ENCODE results near the gene C1QTNF6.
A peak's percentile ranks its signal among the peaks of the same experiment; 100 is the strongest.

Gene C1QTNF6

DNA sequence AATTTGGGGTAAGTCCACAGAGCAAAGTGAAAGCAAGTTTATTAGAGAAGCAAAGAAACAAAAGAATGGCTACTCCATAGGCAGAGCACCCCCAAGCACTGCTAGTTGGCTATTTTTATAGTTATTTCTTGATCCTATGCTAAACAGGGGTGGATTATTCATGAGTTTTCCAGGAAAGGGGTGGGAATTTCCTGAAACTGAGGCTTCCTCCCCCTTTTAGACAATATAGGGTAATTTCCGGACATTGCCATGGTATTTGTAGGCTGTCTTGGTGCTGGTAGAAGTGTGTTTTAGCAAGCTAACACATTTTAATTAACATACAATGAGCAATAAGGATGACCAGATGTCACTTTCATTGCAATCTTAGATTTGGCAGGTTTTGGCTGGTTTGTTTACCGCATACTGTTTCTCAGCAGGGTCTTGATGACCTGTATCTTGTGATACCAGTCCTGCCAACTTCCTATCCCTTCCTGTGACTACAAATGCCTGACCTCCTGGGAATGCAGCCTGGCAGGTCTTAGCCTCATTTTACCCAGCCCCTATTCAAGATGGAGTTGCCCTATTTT is 937 bp upstream of the C1QTNF6 start:
- DNase-seq, result no peak

DNA sequence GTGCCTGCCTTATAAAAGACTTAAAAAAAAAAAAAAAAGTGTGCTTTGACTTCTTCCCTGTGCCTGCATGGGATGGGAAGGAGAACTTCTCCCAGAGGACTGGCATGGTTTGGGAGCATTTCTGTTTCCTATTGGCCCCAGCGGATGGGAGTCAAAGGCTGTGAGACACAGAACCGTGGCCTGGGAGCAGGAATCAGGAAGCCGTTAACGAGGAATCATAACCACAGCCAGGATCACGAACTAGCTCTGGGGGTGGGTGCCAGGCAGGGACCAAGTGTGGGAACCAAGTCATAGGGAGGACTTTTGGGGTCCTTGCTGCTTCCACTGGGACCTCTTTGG is 526 bp downstream of the C1QTNF6 start:
- DNase-seq, result no peak

DNA sequence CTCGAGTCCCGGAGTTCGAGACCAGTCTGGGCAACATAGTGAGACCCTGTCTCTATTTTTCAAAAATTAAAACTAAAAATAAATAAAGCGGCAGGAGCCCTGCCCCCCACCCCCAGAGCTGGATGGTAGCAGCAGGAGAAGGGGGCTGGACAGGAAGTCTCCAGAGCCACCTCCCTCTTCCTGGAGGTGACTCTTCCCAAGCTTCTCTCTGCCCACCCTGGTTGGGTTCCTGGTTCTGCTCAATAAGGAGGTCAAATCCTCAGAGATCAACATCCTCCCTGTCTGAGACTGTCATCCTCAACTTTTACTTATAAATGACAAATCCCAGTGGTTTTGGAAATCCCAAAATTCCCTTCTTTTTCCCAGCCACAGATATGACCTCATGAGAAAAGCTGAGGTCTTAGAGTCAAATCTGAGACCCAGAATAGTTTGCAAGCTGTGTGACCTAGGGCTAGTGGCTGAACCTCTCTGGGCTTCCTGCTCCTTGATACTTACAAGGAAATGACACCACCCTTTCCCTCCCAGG is 987 bp downstream of the C1QTNF6 start:
- peak; percentile 39 for DNase-seq

DNA sequence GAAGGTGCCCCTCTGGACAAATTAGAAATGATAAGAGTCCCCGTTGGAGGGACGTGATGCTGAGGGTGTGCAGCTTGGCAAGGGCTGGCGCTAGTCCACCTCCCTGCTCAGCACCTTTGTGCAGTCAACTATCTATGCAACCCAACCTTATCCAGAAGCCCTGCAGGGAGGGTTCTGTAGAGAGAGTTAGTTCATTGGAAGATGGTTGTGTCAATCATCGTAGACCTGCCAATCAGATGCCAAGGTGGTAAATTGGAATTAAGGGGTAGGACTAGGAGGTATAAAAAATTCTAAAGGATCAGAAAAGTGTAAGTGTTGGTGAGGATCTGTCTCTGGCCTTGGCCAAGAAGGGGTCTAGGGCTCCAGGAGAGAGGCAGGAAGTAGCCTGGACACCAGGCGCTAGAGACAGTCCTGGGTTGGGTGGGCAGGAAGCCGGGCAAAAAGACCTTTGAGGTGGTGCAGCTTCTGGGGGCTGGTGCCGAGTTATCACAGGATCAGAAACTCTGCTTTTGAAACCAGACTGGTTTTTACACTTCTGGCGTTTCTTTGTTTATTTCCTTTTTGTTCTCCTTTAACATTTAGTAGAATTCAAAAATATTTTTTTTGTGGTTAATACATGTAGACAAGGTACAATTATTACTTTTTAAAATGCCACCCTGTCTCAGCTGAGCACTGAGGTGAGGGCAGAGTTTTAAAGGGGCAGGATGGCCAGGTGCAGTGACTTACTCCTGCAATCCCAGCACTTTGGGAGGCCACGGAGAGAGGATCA is 1.6 kb downstream of the C1QTNF6 start:
- peak; percentile 22 for DNase-seq

DNA sequence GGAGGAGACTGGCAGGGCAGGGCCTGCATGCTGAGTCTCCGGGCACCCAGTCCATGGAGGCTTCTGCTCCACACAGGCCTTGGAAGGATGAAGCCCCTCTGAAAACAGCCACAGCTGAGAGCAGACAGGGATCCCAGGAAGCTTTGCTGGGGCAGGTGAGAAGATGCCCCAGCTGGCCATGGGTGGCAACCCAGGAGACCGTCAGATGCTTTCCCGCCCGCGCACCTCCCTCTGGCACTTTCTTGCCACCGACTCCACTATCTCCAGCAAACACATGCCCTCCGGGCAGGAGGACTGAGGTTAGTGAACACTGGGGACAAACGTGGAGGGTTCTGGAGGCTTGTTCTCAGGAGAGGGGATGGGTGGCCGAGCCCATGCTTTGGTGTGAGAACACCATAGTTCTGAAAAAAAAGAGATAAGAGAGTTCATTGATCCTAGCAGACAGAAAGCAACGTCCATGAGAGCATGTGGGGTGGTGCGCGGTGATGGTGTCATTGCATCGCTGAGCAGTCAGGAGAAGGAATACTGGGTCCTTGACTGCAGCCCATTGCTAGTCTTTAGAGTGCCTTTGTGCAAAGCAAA is 2.3 kb downstream of the C1QTNF6 start:
- peak; percentile 25 for DNase-seq

DNA sequence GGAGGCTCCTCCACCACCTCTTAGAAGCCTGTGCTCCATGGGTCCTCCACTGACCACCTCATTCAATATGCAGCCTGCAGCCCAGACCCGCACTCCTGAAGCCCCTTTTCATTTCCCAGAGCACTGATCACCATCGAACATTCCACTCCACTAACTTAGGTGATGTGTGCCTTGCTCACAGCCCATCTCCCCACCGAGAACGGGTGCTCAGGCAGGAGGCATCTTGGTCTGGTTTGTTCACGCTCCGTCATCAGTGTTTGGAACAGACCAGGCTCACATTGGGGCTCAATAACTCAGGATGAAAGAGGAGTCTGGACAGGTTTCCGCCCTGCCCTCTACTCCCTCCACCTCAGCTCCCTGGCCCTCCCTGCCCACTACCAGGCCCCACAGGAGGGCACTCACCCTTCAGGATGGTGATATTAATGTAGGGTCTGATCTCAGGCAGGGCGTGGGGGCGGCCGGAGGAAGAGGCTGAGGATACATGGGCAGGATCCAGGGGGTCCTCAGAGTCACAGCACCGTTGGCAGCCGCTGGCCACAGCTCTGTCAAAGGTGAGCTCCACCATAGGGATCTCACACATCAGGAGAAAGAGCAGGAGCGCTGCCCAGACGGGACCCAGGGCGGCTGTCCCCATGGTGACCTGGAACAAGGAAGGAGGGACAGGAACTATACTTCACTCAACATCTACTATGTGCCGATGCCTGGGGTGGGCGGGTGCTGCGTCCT is 3.1 kb downstream of the C1QTNF6 start:
- peak; percentile 24 for DNase-seq

DNA sequence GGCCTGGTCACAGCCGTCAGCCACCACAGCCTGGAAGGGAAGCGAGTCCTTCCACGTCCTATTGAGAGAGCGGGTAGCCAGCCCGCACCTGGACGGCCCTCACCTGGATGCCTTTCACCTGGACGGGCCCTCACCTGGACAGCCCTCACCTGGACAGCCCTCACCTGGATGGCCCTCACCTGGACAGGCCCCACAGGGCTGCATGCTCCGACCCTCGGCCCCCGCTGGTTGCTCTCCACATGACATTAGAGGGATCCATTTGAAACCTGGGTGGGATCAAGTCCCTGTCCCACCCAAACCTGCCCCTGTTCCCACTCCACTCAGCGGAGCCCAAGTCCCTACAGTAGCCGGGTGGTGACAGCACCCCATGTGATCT is 3.7 kb downstream of the C1QTNF6 start:
- no peak for DNase-seq

DNA sequence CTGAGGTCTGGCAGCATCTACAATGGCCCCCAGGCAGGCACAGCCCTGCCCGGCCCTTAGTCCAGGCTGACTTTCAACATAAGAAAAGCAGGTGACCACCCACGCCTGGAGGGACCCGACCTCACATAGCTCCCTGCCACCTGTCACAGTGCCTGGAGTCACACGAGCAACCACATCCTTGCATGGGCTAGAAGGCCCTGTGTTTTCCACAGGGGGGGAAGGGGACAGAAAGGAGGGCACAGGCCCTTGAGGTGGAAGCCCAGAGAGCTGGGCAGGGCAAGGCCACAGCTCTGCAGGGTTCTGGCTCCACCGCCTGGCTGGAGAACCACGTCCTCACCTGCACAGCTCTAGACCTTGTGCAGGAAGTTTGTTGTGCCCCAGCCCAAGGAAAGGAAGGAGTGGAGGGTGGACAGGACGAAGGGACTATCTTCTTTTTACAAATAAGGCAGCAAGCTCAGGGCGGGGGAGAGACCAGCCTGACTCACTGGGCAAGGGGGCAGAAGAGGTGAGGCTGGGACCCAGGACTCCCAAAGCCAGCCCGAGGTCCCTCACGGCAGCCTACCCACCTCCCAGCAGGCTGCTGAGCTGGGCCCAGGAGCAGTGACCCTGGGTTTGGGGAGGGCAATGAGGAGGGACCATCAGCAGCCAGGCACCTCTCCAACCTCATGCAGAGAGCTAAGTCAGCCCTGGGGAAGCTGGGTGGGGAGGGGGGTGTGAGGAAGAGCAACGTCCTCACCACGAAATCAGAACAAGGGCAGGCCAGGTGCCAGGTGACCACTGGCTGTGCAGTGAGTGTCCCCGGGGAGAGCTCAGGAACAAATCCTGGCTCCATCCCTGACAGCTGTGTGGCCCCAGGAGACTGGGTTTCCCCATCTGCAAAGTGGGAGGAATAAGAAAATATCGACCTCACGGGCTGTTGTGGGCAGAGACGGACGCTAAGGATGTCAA is 4.3 kb downstream of the C1QTNF6 start:
- DNase-seq, result peak; percentile 23

DNA sequence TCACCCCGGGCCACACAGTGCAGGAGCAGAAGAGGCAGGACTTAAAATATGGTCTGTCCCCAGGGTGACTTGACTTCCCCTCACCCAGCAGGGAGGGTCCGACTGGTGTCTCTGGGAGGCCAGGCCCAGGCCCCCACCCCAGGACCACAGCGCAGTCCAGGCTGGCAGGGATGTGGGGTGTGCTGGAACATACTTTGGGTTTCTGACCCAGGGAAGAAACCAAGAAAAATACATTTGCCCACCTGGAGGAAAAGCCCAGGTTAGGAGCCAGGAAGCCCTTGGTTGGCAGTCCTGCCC is 5.2 kb downstream of the C1QTNF6 start:
- no peak for DNase-seq

DNA sequence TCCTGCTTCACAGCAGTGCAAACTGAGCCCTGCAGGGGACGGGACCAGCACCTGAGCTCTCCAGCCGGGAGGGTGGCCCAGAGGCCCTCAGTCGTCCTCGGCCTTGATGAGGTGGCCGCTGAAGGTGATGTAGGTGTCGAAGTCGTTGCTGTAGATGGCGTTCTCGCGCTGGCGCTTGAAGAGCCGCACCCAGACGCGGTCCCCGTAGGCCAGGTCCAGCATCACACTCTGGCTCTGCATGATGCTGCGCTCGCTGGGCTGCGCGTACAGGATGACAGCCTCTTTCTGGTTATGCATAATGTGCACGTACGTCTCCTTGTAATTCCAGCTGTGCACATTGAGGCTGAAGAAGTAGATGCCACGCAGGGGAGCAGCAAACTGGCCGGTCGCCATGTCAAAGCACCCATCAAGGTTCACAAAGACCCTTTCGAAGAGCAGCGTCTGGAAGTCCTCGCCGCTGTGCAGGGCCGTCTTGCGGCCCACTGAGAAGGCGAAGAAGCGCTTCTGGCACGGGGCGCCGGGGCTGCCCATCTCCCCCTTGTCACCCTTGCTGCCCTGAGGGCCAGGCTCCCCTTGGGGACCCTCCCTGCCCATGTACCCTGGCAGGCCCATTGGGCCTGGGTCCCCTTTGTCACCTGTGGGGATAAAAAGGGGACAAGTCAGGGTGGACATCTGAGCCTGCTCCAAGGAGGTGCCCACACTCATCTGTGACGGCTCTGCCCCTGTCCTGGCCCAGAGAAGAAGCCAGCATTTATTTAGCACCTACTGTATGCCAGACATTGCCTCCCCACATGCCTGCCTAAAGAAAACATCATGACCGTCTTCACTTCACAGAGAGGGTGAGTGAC is 5.7 kb downstream of the C1QTNF6 start:
- DNase-seq, result peak; percentile 23

DNA sequence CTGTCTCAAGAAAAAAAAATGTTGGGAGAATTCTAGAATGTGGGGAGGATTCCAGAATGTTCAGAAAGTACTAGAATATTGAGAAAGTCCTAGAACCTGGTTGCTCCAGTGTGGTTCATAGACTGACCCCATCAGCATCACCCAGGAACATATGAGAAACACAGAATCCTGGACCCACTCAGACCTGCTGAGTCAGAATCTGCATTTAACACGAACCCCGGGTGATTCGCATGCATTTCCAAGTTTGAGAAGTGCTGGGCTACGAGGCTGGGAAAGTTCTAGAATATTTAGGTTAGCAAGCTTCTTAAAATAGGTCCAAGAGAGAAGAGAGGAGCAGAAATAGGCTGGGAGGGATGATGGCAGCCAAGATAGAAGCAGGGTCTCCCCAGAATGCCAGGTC is 6.4 kb downstream of the C1QTNF6 start:
- DNase-seq, result no peak

DNA sequence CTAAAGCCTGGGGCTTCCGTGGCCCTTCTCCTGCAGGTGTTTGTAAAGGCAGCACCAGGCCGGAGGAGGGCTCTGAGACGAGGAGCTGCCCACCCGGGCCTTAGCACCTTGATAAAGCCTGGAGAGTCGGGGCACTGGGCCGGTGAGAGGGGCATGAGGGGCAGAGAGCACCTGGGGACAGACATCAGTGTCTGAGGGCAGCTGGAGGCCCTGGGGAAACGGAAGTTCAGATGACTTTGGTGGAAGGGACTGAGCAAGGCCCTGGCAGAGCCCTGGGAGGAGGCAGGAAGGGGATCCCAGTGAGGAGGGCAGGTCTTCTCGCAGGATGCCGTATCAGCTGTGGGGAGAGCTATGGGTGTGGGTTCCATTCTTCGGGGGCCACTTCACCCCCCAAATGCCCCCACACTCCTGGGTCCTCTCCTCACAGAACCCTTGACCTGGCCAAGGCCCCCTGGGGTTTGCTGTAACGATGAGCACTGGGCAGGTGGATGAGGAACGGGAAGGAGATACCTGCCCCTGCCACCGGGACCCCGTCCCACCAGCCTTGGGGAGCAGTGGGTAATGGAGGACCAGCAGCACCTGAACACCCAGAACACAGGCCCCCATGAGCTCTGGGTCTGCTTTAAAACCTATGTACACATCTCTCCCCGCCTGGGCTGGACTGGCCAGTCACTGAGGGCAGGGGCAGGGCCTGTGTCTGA is 7.4 kb downstream of the C1QTNF6 start:
- no peak for DNase-seq

DNA sequence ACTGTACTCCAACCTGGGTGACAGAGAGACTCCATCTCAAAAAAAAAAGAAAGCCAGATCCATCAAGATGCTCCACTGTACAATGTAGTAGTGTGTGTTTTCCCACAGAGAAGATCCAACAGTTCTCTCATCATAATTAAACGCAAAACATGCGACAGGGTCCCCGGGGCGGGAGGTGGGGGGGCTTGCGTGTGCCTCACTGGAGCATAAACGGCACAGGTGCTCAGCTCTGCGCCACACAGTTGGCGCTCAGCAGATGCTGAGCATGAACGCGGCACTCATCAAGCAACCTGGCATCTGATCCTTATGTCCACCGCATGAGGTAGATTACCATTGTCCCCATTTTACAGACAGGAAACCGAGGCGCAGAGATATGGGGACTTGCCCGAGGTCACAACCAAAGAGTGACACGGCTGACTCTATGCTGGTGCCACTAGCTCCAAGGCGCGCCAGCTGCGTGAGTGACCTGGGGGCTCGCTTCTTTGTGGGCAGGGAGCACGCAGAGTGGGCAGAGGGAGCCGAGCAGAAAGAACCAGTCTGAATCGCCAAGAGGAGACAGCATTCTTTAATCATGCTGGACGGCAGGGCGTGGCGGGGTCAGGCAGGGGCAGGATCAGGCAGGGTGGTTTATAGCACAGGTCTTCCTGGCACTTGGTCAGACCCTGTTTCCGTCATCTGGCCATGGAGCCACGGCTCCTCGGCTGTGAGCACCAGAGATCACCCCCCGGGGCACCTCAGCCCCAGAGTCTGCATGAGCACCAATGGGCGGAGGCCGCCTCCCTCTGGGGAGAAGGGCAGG is 8.2 kb downstream of the C1QTNF6 start:
- peak; percentile 32 for DNase-seq

DNA sequence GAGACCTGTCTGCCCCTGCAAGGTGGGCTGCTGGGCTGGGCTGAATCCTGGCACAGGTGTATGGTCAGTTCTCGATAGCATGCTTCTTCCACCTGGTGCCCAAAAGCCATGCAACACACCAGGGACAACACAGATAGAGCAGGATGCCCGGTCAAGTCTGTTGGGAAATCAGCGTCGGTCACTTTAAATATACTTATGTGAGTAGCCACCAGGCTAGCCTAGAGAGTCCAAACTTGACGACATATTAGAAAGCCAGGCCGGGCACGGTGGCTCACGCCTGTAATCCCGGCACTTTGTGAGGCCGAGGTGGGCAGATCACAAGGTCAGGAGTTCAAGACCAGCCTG is 8.9 kb downstream of the C1QTNF6 start:
- no peak for DNase-seq

DNA sequence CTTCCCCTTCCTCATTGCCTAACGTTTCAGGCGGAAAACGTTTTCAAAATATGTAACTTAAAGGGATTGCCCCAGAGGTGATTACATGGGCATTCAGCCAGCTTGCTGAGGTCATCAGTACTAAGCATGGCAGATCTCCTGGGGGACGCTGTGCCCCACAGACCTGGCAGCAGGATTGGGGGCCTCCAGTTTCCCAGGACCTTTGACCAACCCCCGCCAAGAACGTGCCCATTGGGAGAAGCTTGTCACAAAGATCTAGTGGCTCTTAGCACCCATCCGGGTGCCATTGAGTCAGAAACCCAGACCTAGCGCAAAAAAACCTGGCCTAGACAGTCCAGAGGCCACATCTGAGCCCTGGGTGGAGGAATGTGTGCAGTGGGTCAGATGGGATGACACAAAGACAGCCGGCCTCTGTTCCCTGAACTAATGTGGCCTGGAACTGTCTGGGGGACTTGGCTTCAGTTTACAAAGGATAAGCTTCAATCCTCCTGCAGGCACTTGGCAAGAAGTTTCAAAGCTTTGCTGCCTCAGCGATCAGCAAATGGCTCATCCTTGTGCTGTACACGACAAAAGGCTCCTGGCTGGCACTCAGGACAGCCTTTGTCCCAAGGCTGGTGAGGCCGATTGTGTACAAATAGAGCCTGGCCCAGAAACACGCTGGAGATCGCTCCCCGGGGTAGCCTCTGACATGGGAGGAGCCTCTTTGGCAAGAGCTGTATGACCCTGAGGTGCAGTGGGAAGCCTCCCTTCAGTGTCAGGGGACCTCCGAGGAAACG is 9.5 kb downstream of the C1QTNF6 start:
- DNase-seq, result peak; percentile 36

DNA sequence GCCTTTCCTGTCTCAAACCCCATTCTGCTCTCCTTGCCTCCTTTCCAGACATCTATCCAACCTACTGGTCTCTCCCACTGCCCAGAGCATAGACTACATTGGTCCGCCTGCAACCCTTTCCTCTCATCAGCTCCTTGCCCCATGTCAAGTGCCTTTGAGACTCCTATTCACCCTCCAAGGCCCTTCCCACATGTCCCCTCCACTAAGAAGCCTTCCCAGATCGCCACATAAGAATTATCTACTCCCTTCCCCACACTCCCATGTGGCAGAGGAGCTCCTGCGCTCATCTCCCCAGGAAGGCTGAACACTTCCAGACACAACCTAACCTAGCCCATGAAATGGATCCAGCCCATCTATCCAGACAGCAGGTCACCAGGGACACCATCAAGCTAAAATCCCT is 10.3 kb downstream of the C1QTNF6 start:
- no peak for DNase-seq

DNA sequence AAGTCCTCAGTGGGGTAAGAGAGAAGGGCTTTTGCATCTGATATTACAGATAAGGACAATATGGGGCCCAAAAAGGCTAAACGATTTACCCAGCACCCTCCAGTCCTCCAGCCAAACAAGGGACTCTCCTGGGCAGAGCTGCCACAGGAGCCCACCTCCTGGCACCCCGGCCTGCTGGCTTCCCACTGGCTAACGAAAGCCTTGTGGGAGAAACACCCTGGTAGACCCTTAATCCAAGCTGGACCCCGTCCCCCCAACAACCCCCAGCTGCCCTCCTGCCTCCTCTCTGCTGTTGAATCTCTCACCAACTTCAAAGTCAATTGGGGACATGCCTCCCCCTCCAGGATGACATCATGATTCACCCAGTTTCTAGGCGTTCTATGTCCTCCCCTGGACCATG is 10.8 kb downstream of the C1QTNF6 start:
- peak; percentile 32 for DNase-seq

DNA sequence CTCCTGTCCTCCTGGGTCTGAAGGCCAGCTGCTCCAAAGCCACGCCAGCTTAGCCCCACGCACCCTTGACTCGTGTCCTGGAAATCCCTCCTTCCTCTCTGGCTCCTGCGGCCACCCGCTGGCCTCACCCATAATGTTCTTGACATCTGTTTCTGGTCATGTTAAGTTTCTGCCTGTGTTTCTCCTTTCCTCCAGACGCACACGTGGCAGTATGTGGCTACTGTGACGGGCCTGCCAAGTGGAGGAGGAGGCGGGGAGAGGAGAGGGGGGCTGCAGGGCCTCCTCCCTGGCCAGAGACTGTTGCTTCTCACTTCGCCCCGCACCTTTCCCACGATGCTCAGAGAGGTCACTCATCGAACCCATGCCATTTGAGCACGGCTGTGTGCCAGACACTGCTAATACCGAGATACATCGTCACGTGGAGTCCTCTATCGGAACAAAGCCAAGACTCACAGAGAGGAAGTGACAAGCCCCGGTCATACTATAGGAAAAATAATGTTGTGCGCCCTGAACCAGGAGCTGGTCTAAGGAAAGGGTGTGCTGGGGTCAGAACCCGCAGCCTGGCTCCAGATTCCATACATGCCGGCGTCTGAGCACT is 11.5 kb downstream of the C1QTNF6 start:
- peak; percentile 93 for DNase-seq
